ENCODE data around the gene ZPBP.
A peak's percentile ranks its signal among the peaks of the same experiment; 100 is the strongest.

ZPBP gene

GRCh38 chr7:50037086-50037485 is 56.0 kb downstream of the ZPBP start:
- DNase-seq = no peak

GRCh38 chr7:50022991-50023390 is 70.1 kb downstream of the ZPBP start:
- no peak for DNase-seq

- no peak for DNase-seq
Observed at GRCh38 chr7:50022451-50022850, 70.6 kb downstream of the ZPBP start.

- DNase-seq = no peak
Observed at GRCh38 chr7:49995681-49996080, 97.4 kb downstream of the ZPBP start.

GRCh38 chr7:49986191-49986590 is 106.9 kb downstream of the ZPBP start:
- DNase-seq = no peak

- DNase-seq = peak; percentile 42
Observed at GRCh38 chr7:49980465-49980864, 112.6 kb downstream of the ZPBP start.

- DNase-seq = no peak
Observed at GRCh38 chr7:49976238-49976637, 116.8 kb downstream of the ZPBP start.

- DNase-seq = no peak
Observed at GRCh38 chr7:49974035-49974434, 119.0 kb downstream of the ZPBP start.

- no peak for DNase-seq
Observed at GRCh38 chr7:49937608-49938007, 155.4 kb downstream of the ZPBP start.

- DNase-seq = no peak
Observed at GRCh38 chr7:49931627-49932026, 161.4 kb downstream of the ZPBP start.

- DNase-seq = no peak
Observed at GRCh38 chr7:49928787-49929186, 164.3 kb downstream of the ZPBP start.

- no peak for DNase-seq
Observed at GRCh38 chr7:49927631-49928030, 165.4 kb downstream of the ZPBP start.

GRCh38 chr7:49926720-49927119 is 166.3 kb downstream of the ZPBP start:
- DNase-seq = no peak

- DNase-seq = peak; percentile 28
Observed at GRCh38 chr7:49911909-49912308, 181.1 kb downstream of the ZPBP start.

GRCh38 chr7:49894543-49894942 is 198.5 kb downstream of the ZPBP start:
- DNase-seq = no peak

GRCh38 chr7:49893131-49893530 is 199.9 kb downstream of the ZPBP start:
- no peak for DNase-seq

GRCh38 chr7:49892481-49892880 is 200.6 kb downstream of the ZPBP start:
- DNase-seq = no peak

Data from NCI-H82 (cell line).